Thymus (tissue), 11 donors: ENCODE measurements around the gene APBB2. TPM values are rescaled to one million over a fixed set of nuclear protein-coding genes. Genes with fewer than 3 reads are reported as not detected.

Source experiments
- DNase-seq, 9 donors: peaks; one replicate each; pipeline ENCODE4 v3.0.0-alpha.2; 2013; ENCODE audit warnings: low spot score in 9 of 9, low read depth in 6 of 9, missing footprints in 1 of 9
- H3K27ac ChIP-seq, 2 donors: one replicate each; pipeline ENCODE4 v1.5.1; 2013; ENCODE audit warnings: control low read depth in 1 of 2, low read depth in 1 of 2, low read length in 1 of 2, mild to moderate bottlenecking in 1 of 2, moderate library complexity in 1 of 2
- H3K27me3 ChIP-seq, 2 donors: one replicate each; pipeline ENCODE4 v1.5.1; 2013; ENCODE audit warnings: low read length in 1 of 2; ENCODE audit not compliant: control insufficient read depth in 2 of 2, insufficient read depth in 1 of 2
- H3K36me3 ChIP-seq, 2 donors: one replicate each; pipeline ENCODE4 v1.5.1; 2013; ENCODE audit warnings: low read length in 1 of 2, mild to moderate bottlenecking in 1 of 2, moderate library complexity in 1 of 2; ENCODE audit not compliant: control insufficient read depth in 2 of 2, insufficient read depth in 2 of 2
- H3K4me1 ChIP-seq, 2 donors: one replicate each; pipeline ENCODE4 v1.5.1; 2013; ENCODE audit warnings: low read length in 2 of 2; ENCODE audit not compliant: control insufficient read depth in 2 of 2, insufficient read depth in 2 of 2
- H3K4me3 ChIP-seq, 2 donors: one replicate each; pipeline ENCODE4 v1.5.1; 2013; ENCODE audit warnings: low read length in 2 of 2, control low read depth in 1 of 2, mild to moderate bottlenecking in 1 of 2
- H3K9me3 ChIP-seq, 2 donors: one replicate each; pipeline ENCODE4 v1.5.1; 2013; ENCODE audit warnings: low read length in 1 of 2, mild to moderate bottlenecking in 1 of 2; ENCODE audit not compliant: control insufficient read depth in 2 of 2, insufficient read depth in 1 of 2
- WGBS: extraction: QIAGEN DNeasy Blood & Tissue Kit; methylation state at CpG from one replicate; pipeline ENCODE4 v1.1.7; 2013; 5-methylcytosine and 5-hydroxymethylcytosine counted together
- polyA plus RNA-seq: library from polyadenylated mRNA; stranded (reverse); fragments of 200-250 nt; gene quantifications from one replicate; pipeline ENCODE4 v1.2.3, GENCODE V29; 2013
- total RNA-seq: library from RNA; stranded (reverse); fragments of 120-200 nt; gene quantifications from one replicate; pipeline ENCODE4 v1.2.4, GENCODE V29; 2013
- donor health status: healthy.

Gene APBB2
- total and polyA plus RNA-seq, 2 donors: 10.0 to 20.2 TPM

- no peaks in the 10 kb centered on the region for H3K4me1 ChIP-seq
- no peaks in the 10 kb centered on the region for H3K9me3 ChIP-seq
- H3K27me3 ChIP-seq: no peaks in the 10 kb centered on the region
- WGBS: 95% methylated on average over 9 of the region's 9 CpGs
- H3K27ac ChIP-seq: no peak overlapping the region
- no peak for DNase-seq
- no peak overlapping the region for H3K4me3 ChIP-seq
- H3K36me3 ChIP-seq: no peaks in the 10 kb centered on the region
Observed at GRCh38 chr4:40946652-40947051, 267.7 kb downstream of the APBB2 start.

- Histone ChIP-seq H3K27me3 (no peaks in the 10 kb centered on the region), H3K36me3 (no peaks in the 10 kb centered on the region), H3K9me3 (no peaks in the 10 kb centered on the region), H3K4me1 (no peaks in the 10 kb centered on the region), H3K4me3 (no peak overlapping the region), H3K27ac (no peak overlapping the region)
- WGBS: 89% methylated on average over 5 of the region's 5 CpGs
- DNase-seq: no peak
Observed at GRCh38 chr4:40940756-40941155, 273.6 kb downstream of the APBB2 start.

GRCh38 chr4:40940317-40940741 lies 274.0 kb downstream of the APBB2 start:
- H3K36me3 ChIP-seq: no peaks in the 10 kb centered on the region
- H3K4me1 ChIP-seq: no peaks in the 10 kb centered on the region
- H3K9me3 ChIP-seq: no peaks in the 10 kb centered on the region
- no peak for DNase-seq
- no peak overlapping the region for H3K4me3 ChIP-seq
- WGBS: 72% methylated on average over 9 of the region's 9 CpGs
- no peak overlapping the region for H3K27ac ChIP-seq
- H3K27me3 ChIP-seq: no peaks in the 10 kb centered on the region

DNA sequence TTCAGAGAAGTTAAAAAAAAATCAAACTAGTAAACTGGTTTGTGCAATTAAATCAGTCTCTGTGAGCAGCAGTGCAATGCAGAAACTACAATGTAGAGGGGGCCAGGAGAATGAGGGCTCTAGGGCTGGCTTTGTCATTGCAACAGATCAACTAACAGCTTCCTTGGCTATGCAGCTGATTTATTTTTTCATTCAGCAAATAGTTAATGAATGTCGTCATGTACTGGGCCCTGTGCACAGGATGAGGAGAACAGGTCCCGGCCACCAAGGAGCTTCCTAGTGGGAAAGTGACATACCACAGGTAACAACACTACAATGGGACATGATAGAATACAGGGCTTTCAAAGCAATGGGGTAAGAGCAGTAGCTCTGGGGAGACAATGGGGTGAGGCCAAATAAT lies 274.5 kb downstream of the APBB2 start:
- Histone ChIP-seq H3K9me3 (no peaks in the 10 kb centered on the region), H3K27me3 (no peaks in the 10 kb centered on the region), H3K4me3 (no peak overlapping the region), H3K27ac (no peak overlapping the region), H3K36me3 (no peaks in the 10 kb centered on the region), H3K4me1 (no peaks in the 10 kb centered on the region)
- 93% methylated on average over 2 of the region's 2 CpGs for WGBS
- no peak for DNase-seq

DNA sequence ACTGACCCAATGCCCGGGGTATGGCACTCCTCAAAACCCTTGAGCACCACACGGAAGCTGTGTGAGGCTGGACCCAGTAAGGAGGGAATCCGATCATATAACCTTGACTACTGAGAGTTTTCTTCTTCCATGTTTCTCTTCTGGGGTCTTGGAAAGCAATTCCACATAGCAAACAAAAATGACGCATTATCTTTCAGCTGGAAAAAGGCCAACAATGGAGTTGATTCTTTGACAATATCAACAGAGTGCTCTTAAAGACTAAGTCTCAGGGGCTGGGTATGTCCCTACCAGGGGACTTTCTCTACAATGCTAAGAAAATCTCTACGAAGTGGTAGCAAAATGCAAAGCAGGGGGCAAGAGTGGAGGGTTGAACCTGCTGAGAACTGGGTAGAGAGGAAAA lies 276.0 kb downstream of the APBB2 start:
- Histone ChIP-seq H3K9me3 (no peaks in the 10 kb centered on the region), H3K27me3 (no peaks in the 10 kb centered on the region), H3K4me3 (no peak overlapping the region), H3K4me1 (no peaks in the 10 kb centered on the region), H3K27ac (no peak overlapping the region), H3K36me3 (no peaks in the 10 kb centered on the region)
- DNase-seq: no peak
- WGBS: 95% methylated on average over 5 of the region's 5 CpGs

- Histone ChIP-seq H3K27ac (no peak overlapping the region), H3K4me1 (no peaks in the 10 kb centered on the region), H3K4me3 (no peak overlapping the region), H3K9me3 (no peaks in the 10 kb centered on the region), H3K36me3 (no peaks in the 10 kb centered on the region), H3K27me3 (no peaks in the 10 kb centered on the region)
- no peak for DNase-seq
- 90% methylated on average over 2 of the region's 2 CpGs for WGBS
Observed at GRCh38 chr4:40937140-40937725, 277.1 kb downstream of the APBB2 start.

GRCh38 chr4:40934676-40935075 lies 279.7 kb downstream of the APBB2 start:
- Histone ChIP-seq H3K27me3 (no peaks in the 10 kb centered on the region), H3K4me3 (no peak overlapping the region), H3K36me3 (no peaks in the 10 kb centered on the region), H3K9me3 (no peaks in the 10 kb centered on the region), H3K27ac (no peak overlapping the region), H3K4me1 (no peaks in the 10 kb centered on the region)
- WGBS: 88% methylated on average over 4 of the region's 4 CpGs
- no peak for DNase-seq

DNA sequence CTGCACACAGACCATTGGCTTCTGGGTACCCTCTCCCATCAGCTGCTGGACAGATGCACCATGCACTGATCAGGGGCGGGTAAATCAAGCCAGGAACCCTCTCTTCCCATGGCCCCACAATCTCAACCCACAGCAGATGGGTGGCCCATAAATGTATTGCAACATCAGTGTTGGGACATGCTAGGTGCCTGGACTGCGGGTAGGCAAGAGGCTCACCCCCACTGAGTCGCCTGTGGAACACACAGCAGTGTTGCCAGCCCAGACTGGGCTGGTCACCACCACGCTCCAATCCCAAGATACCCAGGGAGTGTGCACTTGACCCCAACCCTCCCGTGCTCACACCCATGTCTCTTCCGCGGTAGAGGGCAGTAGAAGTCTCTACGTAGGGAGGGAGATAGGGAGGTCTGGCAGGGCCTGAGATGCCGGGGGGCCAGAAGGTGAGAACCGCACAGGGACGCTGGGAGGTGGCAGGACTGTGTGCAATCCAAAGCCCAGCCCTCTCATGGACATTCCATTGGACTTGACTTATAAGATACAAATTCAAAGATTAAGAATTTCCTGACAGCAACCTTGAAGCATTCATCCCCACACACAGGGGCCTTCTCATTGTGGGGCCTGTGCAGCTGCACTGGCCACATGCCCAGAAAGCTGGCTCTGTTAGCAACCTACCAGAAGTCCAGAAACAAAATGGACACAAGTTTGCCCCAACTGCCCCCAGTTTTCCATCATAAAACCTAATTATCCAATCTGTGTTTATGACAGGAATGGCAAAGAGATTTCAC lies 280.9 kb downstream of the APBB2 start:
- DNase-seq: no peak
- no peaks in the 10 kb centered on the region for H3K36me3 ChIP-seq
- no peaks in the 10 kb centered on the region for H3K4me1 ChIP-seq
- H3K27me3 ChIP-seq: no peaks in the 10 kb centered on the region
- H3K9me3 ChIP-seq: no peaks in the 10 kb centered on the region
- H3K27ac ChIP-seq: no peak overlapping the region
- 97% methylated on average over 11 of the region's 11 CpGs for WGBS
- no peak overlapping the region for H3K4me3 ChIP-seq

- no peaks in the 10 kb centered on the region for H3K36me3 ChIP-seq
- H3K4me1 ChIP-seq: no peaks in the 10 kb centered on the region
- no peaks in the 10 kb centered on the region for H3K9me3 ChIP-seq
- no peak for DNase-seq
- no peak overlapping the region for H3K27ac ChIP-seq
- H3K4me3 ChIP-seq: no peak overlapping the region
- H3K27me3 ChIP-seq: no peaks in the 10 kb centered on the region
- WGBS: 92% methylated on average over 3 of the region's 3 CpGs
Observed at GRCh38 chr4:40931841-40932240, 282.5 kb downstream of the APBB2 start.
